Epidermal melanocyte (primary cell): ENCODE results near the gene PPP1R16B.

Experiments
- DNase-seq: peaks from one replicate; pipeline ENCODE4 v3.0.0; 2011; ENCODE audit warnings: low spot score; ENCODE audit not compliant: insufficient read length

The PPP1R16B gene

GRCh38 chr20:38961530-38962043, 156.1 kb downstream of the PPP1R16B start:
- DNase-seq = no peak

- DNase-seq = peak; percentile 97
Observed at GRCh38 chr20:38962044-38962927, 156.8 kb downstream of the PPP1R16B start, which contains the start of gene DHX35. TSS of gene DHX35 (plus strand) at chr20:38962344. CDS start at chr20:38962368, 24 bp downstream.

DNA sequence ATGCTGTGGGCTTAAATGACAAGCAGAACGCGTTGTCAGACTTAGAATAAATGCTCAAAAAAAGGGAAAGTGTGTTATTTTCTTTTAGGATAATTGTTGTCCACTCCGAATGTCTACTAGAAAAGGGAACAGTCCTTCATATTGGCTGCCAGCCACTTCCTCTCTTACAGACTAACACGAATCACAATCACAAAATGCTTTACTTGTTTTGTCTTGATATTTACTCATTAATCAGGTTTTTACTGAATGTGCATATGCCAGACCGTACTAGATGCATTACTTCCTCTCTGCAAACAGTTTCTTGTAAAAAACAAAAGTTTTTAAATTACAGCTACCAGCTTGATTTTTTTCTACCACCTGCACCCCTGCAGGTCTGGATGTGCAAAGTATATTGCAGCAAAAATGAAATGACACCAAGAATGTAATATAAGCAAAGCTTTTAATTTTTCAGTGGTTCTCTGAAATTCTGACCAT, 157.5 kb downstream of the PPP1R16B start:
- DNase-seq = no peak

- no peak for DNase-seq
Observed at GRCh38 chr20:38963745-38964144, 158.2 kb downstream of the PPP1R16B start.

DNA sequence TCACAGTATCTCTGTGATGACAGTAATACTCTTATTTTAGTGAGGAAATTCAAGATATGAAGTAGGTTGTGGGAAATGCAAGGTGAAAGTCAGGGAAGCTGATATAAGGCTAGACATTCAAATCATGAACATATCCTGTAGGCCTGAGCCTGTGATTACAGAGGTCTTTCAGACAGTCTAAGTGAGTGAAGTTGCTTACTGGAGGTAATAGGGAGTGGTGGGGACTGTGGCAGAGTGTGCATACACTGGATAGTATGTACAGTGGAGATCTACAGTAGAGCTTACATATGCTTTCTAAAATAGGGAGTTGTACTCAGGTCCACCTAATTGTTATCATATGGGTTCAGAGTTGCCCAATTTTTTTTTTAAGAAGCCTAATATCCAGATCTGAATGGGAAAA, 159.8 kb downstream of the PPP1R16B start:
- no peak for DNase-seq

- no peak for DNase-seq
Observed at GRCh38 chr20:38968090-38968489, 162.6 kb downstream of the PPP1R16B start.

DNA sequence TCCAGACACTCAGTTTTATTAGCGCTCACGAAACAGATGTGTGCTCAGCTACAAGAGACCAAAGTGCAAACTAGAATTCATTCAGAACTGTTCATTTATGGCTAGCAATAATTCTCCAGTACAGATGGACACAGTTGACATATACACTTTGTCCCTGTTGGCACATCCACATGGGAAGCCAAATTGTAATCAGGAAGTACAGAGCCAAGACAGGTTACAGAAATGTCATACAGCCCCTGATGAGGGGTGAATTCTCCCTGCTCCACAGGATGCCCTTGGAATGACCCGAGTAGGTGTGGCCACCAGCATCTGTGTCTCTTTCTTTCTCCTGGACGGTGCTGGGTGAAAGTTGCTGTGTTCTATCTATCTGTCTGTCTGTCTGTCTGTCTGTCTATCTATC, 164.2 kb downstream of the PPP1R16B start:
- DNase-seq = no peak

GRCh38 chr20:38970302-38970701, 164.8 kb downstream of the PPP1R16B start:
- DNase-seq = no peak
